Neutrophil (primary cell): ENCODE results near the gene IFFO2.

Experiments used
- H3K27ac ChIP-seq: fragments of 200-600 bp; sonication (generic); 2 replicates; pipeline ENCODE4 v1.5.1; 2016; ENCODE audit warnings: mild to moderate bottlenecking, moderate library complexity
- H3K27me3 ChIP-seq: fragments of 200-600 bp; sonication (generic); 2 replicates; pipeline ENCODE4 v1.6.0; 2016; ENCODE audit warnings: mild to moderate bottlenecking
- H3K36me3 ChIP-seq: fragments of 200-600 bp; sonication (generic); 2 replicates; pipeline ENCODE4 v1.5.1; 2017
- H3K4me1 ChIP-seq, 2 experiments: fragments of 200-600 bp in 1 of 2; sonication (generic) in 1 of 2; 1 replicate in 1 of 2; 2 replicates in 1 of 2; pipeline versions ENCODE4 v1.5.1 to v1.6.1; 2013 to 2016; ENCODE audit warnings: low read depth in 1 of 2, low read length in 1 of 2, mild to moderate bottlenecking in 1 of 2, moderate library complexity in 1 of 2; ENCODE audit not compliant: control insufficient read depth in 1 of 2, insufficient read depth in 1 of 2
- H3K4me3 ChIP-seq, 2 experiments: fragments of 200-600 bp in 1 of 2; sonication (generic) in 1 of 2; 1 replicate in 1 of 2; 2 replicates in 1 of 2; pipeline ENCODE4 v1.5.1; 2013 to 2016; ENCODE audit warnings: low read depth in 1 of 2, low read length in 1 of 2, mild to moderate bottlenecking in 1 of 2, moderate library complexity in 1 of 2
- H3K9me3 ChIP-seq: fragments of 200-600 bp; sonication (generic); 2 replicates; pipeline ENCODE4 v1.5.1; 2016
- CTCF ChIP-seq: fragments of 200-600 bp; sonication (generic); IDR thresholded peaks from 2 replicates; pipeline ENCODE4 v1.5.1; 2016; ENCODE audit warnings: antibody characterized with exemption

IFFO2 gene

GRCh38 chr1:18902523-18903290, 53.8 kb downstream of the IFFO2 start, which contains the start of gene ALDH4A1:
ALDH4A1 (minus strand) TSS chr1:18902555; CDS start chr1:18902523, 32 bp downstream.
- Histone ChIP-seq H3K4me1 (peaks cover 37 to 47% of the 10 kb centered on the region in 2 experiments), H3K27me3 (no peaks in the 10 kb centered on the region), H3K9me3 (no peaks in the 10 kb centered on the region), H3K27ac (peak within 1 kb of the TSS; percentile 88), H3K4me3 (peak within 1 kb of the TSS; percentile 66 to 84), H3K36me3 (peaks cover 3% of the 10 kb centered on the region)
- TF ChIP-seq CTCF = peak; percentile 34

- H3K9me3 ChIP-seq = no peaks in the 10 kb centered on the region
- H3K4me3 ChIP-seq = peak overlapping the region; percentile 66 to 84
- no peaks in the 10 kb centered on the region for H3K27me3 ChIP-seq
- H3K36me3 ChIP-seq = peaks cover 9% of the 10 kb centered on the region
- no peak for TF ChIP-seq CTCF
- H3K27ac ChIP-seq = peak overlapping the region; percentile 88
- H3K4me1 ChIP-seq = peaks cover 30 to 41% of the 10 kb centered on the region in 2 experiments
Measured at GRCh38 chr1:18901952-18902522, 54.4 kb downstream of the IFFO2 start.

GRCh38 chr1:18901147-18901951, 55.1 kb downstream of the IFFO2 start:
- H3K4me3 ChIP-seq = peak overlapping the region; percentile 66 to 84
- no peak for TF ChIP-seq CTCF
- H3K36me3 ChIP-seq = peaks cover 13% of the 10 kb centered on the region
- H3K9me3 ChIP-seq = no peaks in the 10 kb centered on the region
- H3K27me3 ChIP-seq = no peaks in the 10 kb centered on the region
- H3K4me1 ChIP-seq = peaks cover 26 to 37% of the 10 kb centered on the region in 2 experiments
- H3K27ac ChIP-seq = peak overlapping the region; percentile 25

- Histone ChIP-seq H3K9me3 (no peaks in the 10 kb centered on the region), H3K4me3 (no peak overlapping the region), H3K36me3 (peaks cover 13% of the 10 kb centered on the region), H3K27me3 (no peaks in the 10 kb centered on the region), H3K27ac (no peak overlapping the region), H3K4me1 (peaks cover 26 to 37% of the 10 kb centered on the region in 2 experiments)
- TF ChIP-seq CTCF = no peak
Measured at GRCh38 chr1:18900303-18900841, 56.1 kb downstream of the IFFO2 start.

GRCh38 chr1:18899363-18900049, 57.0 kb downstream of the IFFO2 start:
- Histone ChIP-seq H3K27ac (no peak overlapping the region), H3K36me3 (peaks cover 13% of the 10 kb centered on the region), H3K4me1 (peaks cover 26 to 37% of the 10 kb centered on the region in 2 experiments), H3K4me3 (no peak overlapping the region), H3K27me3 (no peaks in the 10 kb centered on the region), H3K9me3 (no peaks in the 10 kb centered on the region)
- no peak for TF ChIP-seq CTCF
